Ascending aorta (tissue), 2 donors: Measurements from ENCODE around the gene PRXL2A. TPM values are rescaled to one million over a fixed set of nuclear protein-coding genes. Genes with fewer than 3 reads are reported as not detected.
"Not testable (repeated sequence)": the region's sequence is repeated elsewhere in the genome, so short reads cannot be mapped to it uniquely, and the experiment has no call there.

Experiments used
- DNase-seq, 2 donors: peaks; one replicate each; pipeline ENCODE4 v3.0.0-alpha.2; 2019; ENCODE audit warnings: low spot score in 2 of 2
- H3K27ac ChIP-seq, 2 donors: fragments of 200-600 bp; sonication (generic); one replicate each; pipeline ENCODE4 v1.5.1; 2016 to 2017; ENCODE audit warnings: mild to moderate bottlenecking in 1 of 2
- H3K27me3 ChIP-seq: fragments of 200-600 bp; sonication (generic); one replicate; pipeline ENCODE4 v1.5.1; 2017
- H3K36me3 ChIP-seq, 2 donors: fragments of 200-600 bp; sonication (generic); one replicate each; pipeline ENCODE4 v1.5.1; 2016
- H3K4me1 ChIP-seq, 2 donors: fragments of 200-600 bp; sonication (generic); one replicate each; pipeline ENCODE4 v1.5.1; 2016 to 2017; ENCODE audit warnings: mild to moderate bottlenecking in 1 of 2
- H3K4me3 ChIP-seq, 2 donors: fragments of 200-600 bp; sonication (generic); one replicate each; pipeline ENCODE4 v1.5.1; 2016 to 2017; ENCODE audit warnings: mild to moderate bottlenecking in 1 of 2
- H3K9me3 ChIP-seq, 2 donors: fragments of 200-600 bp; sonication (generic); one replicate each; pipeline ENCODE4 v1.5.1; 2016
- intact Hi-C: fragments of 100-400 bp; cut with DNase I; formaldehyde crosslinking; loops from one replicate; pipeline ENCODE4 v1.15.1; 2023
- total RNA-seq: library from RNA; depleted of rRNA; stranded (reverse); fragments of >200 nt; gene quantifications from one replicate; pipeline ENCODE4 v1.1.0, GENCODE V29; 2016
- TF ChIP-seq, protein P1 (sequence below), 3 experiments: fragments of 200-600 bp in 2 of 3; fragments of 450-650 bp in 1 of 3; sonication (generic) in 2 of 3; IDR thresholded peaks; one replicate each; pipeline ENCODE4 v1.5.1; 2016 to 2019; ENCODE audit warnings: antibody characterized with exemption in 3 of 3, mild to moderate bottlenecking in 1 of 3, moderate library complexity in 1 of 3

The PRXL2A gene
- total RNA-seq, 1 donor from 2014 or later, result 22.7 TPM

DNA sequence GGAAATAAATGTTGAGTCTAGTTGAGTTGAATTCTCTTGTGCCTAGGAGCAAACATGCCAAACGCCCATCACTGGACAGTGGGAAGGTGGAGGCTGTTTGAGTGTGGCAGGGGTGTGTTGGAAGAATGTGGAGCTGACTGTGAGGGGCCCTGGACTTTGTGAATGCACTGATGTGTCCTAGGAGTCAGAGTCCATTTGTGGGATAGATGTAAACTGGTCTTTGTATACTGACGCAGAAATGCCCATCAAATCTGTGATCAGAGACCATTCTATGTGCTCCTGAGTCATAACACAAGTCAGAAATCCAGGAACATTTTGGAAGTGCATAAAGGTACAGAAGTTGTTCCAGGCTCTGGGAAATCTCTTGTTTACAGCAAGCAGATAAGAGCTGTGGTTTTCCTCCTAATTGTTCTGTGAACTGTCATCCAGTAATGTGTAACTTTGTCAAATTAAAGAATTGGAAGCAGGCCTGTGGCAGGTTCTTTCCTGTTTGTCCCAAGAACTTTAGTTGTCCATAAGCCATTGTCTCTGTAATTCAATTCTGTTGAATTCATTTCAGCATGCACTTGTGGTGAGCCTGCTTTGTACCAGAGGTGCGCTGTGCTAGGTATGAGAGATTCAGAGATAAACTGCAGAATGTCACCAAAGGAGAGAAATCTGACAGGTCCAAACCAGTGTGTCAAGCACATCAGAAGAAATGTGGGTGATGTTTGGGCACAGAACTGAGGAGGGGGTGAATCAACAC lies 7.6 kb downstream of the PRXL2A start:
- H3K4me1 ChIP-seq, result peaks cover 0 to 8% of the 10 kb centered on the region in 2 donors
- no peak for DNase-seq
- peaks cover 0 to under 1% of the 10 kb centered on the region in 2 donors for H3K36me3 ChIP-seq
- H3K9me3 ChIP-seq, result no peaks in the 10 kb centered on the region
- H3K27ac ChIP-seq, result no peak overlapping the region
- TF ChIP-seq, protein P1, sequence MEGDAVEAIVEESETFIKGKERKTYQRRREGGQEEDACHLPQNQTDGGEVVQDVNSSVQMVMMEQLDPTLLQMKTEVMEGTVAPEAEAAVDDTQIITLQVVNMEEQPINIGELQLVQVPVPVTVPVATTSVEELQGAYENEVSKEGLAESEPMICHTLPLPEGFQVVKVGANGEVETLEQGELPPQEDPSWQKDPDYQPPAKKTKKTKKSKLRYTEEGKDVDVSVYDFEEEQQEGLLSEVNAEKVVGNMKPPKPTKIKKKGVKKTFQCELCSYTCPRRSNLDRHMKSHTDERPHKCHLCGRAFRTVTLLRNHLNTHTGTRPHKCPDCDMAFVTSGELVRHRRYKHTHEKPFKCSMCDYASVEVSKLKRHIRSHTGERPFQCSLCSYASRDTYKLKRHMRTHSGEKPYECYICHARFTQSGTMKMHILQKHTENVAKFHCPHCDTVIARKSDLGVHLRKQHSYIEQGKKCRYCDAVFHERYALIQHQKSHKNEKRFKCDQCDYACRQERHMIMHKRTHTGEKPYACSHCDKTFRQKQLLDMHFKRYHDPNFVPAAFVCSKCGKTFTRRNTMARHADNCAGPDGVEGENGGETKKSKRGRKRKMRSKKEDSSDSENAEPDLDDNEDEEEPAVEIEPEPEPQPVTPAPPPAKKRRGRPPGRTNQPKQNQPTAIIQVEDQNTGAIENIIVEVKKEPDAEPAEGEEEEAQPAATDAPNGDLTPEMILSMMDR (IDR thresholded peaks at IDR 0.05), result no peak
- H3K27me3 ChIP-seq, result no peaks in the 10 kb centered on the region
- intact Hi-C loops, result no loop called here
- no peak overlapping the region for H3K4me3 ChIP-seq

DNA sequence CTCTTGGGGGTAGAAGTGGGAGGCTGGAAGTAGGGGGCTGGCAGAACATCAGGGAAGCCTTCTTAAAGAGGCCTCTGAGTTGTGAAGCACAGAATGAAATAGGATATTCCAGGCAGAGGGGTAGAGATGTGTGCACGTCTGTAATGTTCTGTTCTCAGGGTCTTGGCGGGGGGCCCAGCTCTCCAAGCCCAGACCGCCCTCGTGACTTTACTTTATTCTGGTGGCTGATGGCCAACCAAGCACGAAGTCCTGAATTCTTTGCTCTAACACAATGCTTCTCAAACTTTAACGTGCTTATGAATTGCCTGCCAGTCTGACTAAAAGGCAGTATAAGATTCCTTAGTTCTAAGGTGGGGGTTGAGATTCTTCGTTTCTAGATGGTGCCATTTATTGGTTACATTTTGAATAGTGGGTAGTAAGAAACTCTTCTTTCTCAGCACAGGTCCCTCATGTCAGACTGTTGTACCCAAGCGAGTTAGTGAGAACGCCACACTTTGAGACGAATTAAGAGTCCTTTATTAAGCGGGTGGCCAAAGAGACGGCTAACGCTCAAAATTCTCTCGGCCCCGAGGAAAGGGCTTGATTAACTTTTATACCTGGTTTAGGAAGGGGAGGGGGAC lies 8.2 kb downstream of the PRXL2A start:
- Histone ChIP-seq H3K36me3 (peaks cover 0 to 5% of the 10 kb centered on the region in 2 donors), H3K4me3 (no peak overlapping the region), H3K9me3 (no peaks in the 10 kb centered on the region), H3K27ac (no peak overlapping the region), H3K27me3 (no peaks in the 10 kb centered on the region), H3K4me1 (peaks cover 0 to 8% of the 10 kb centered on the region in 2 donors)
- TF ChIP-seq, protein P1 (IDR thresholded peaks at IDR 0.05), result no peak
- intact Hi-C loops, result no loop called here
- peak in 1 of 2 donors; percentile 65 for DNase-seq

DNA sequence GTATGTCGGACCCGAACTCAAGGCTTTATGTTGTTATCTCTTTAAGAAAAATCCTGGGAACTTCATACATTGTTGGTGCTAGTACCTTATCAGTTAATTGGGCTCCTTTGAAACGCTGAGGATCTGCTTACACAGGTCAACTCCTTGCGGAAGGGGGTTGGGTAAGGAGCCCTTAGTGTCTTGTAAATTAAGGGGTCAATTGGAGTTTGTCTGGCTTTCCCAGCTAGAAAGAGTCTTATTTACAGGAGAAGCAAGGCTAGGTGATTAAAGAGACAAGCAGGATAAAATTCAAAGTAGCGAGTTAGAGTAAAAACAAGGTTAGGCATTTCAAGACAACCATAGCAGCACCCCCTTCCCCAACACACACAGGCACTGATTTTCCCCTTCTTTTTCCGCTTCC lies 8.9 kb downstream of the PRXL2A start:
- H3K4me1 ChIP-seq, H3K9me3 ChIP-seq, H3K27ac ChIP-seq: not testable (repeated sequence)

DNA sequence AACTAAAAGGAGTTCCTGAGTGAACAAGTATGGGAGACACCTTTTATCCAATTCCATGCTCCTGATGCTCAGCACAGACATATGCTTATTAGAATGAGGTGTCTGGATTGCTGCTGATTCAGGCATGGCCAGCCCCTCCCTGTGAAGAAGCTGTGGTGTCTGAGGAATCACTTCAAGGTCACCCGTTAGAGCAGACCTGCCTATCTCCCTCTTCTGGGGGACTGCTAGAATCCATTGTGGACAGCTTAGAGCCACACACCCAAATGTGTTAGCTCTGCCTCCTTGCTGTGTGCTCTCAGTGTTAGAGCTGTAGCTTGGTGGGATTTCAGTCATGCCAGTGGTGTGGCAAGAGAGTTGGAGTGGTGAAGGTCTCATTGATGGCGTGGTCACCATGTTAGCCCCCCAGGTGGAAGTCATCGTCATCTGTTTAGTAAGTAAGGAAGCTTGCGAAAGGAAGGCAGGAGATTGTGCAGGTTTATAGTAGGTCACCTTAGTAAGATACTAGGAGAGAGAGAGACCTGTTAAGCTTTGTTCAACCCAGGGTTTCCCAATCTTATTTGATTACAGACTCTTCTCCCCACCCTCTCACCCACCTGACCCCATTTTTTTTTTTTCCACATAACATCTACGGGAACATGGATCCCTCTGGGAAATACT lies 12.8 kb downstream of the PRXL2A start:
- Histone ChIP-seq H3K27me3 (no peaks in the 10 kb centered on the region), H3K36me3 (peaks cover 10 to 31% of the 10 kb centered on the region in 2 donors), H3K4me1 (peaks cover 0 to 4% of the 10 kb centered on the region in 2 donors), H3K9me3 (no peaks in the 10 kb centered on the region), H3K4me3 (no peak overlapping the region), H3K27ac (no peak overlapping the region)
- intact Hi-C loops, result no loop called here
- DNase-seq, result no peak
- TF ChIP-seq, protein P1 (IDR thresholded peaks at IDR 0.05), result no peak

More for the DNA sequence above, 8.9 kb downstream of the PRXL2A start:
- H3K27me3 ChIP-seq, H3K36me3 ChIP-seq, intact Hi-C loops, DNase-seq, H3K4me3 ChIP-seq: not testable (repeated sequence)

DNA sequence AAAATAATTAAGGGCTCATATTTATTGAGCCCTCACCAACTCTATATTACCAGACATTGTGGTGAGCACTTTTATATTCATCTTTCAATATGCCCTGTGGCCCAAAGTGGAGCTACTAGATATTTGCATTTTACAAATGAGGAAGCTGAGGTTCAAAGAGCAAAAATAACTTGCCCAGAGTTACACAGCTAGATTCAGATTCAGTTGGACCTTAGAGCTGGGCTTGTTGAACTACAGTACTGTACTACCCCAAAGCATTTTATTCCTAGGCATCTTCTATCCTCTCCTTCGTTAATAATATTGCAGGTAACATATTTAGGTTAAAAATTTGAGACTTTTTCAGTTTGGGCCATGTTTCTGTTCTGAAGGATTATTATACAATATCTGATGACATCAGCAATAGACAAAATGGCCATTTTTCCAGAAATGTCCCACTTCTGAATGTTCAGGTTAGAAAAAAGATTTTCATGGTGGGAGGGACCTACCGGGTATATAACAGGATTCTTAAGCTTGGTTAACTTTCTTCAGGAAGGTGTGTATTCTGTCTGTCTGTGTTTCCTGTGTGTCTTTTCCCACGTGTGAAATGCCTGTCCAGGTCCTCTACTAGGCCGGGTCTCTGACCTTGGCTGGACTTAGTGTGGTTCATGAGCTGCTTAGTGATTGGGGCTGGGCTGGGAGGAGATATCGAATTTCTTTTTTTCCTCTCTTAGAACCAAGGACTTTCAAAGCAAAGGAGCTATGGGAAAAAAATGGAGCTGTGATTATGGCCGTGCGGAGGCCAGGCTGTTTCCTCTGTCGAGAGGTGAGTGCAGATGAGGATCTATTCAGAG lies 13.6 kb downstream of the PRXL2A start:
- H3K9me3 ChIP-seq, result no peaks in the 10 kb centered on the region
- no peaks in the 10 kb centered on the region for H3K4me1 ChIP-seq
- peaks cover 16 to 38% of the 10 kb centered on the region in 2 donors for H3K36me3 ChIP-seq
- no peak for DNase-seq
- no peaks in the 10 kb centered on the region for H3K27me3 ChIP-seq
- no peak overlapping the region for H3K4me3 ChIP-seq
- intact Hi-C loops, result no loop called here
- H3K27ac ChIP-seq, result no peak overlapping the region
- TF ChIP-seq, protein P1 (IDR thresholded peaks at IDR 0.05), result no peak
